ENCODE data around the gene ICOS. TPM values are rescaled to one million over a fixed set of nuclear protein-coding genes. Genes with fewer than 3 reads are reported as not detected.

ICOS gene
- total and polyA plus RNA-seq, 2 of the 8 experiments (the other 6 are each of a cell fraction or from before 2014, with no cell fraction given), result not detected

Other genes starting within 250 kb of the ICOS start
- not detected in 2 replicates for gene CD28, start 230.1 kb upstream of the ICOS start, total RNA-seq (2021; fragmentation: NEBNext Ultra II Directional; extraction: Animal tissue kit (Norgen Biotek cat#: 25700))
- gene CD28, start 230.1 kb upstream of the ICOS start, polyA plus RNA-seq (2011; rRNA removed), result not detected in 2 replicates
- gene CTLA4, start 69.0 kb upstream of the ICOS start, total RNA-seq (2021; fragmentation: NEBNext Ultra II Directional; extraction: Animal tissue kit (Norgen Biotek cat#: 25700)), result not detected in 2 replicates
- gene CTLA4, start 69.0 kb upstream of the ICOS start, polyA plus RNA-seq (2011; rRNA removed), result not detected in 2 replicates

Data from H1 (cell line).